ENCODE measurements around the gene ZNF335.

GRCh38 chr20:45946149-45946970 lies 25.6 kb downstream of the ZNF335 start:
- TF ChIP-seq CTCF (conservative IDR thresholded peaks at IDR 0.05 in 1 of 2, IDR thresholded peaks at IDR 0.05 in 1 of 2; ENCODE audit: extremely low read depth in 1 of 2, insufficient read depth in 1 of 2, low read depth in 1 of 2, low read length in 2 of 2) (no peak), EZH2 (IDR thresholded peaks at IDR 0.05; ENCODE audit: borderline replicate concordance, low read length) (no peak)

Measured in mammary epithelial cell (primary cell).